Sigmoid colon (tissue), 4 donors: Measurements from ENCODE around the gene FBXL5.
A peak's percentile ranks its signal among the peaks of the same experiment; 100 is the strongest.

Experiments
- CTCF ChIP-seq, 4 experiments: fragments of 450-650 bp in 3 of 4; fragments of 200-600 bp in 1 of 4; IDR thresholded peaks; one replicate each; pipeline ENCODE4 v1.5.1; 2016 to 2019; ENCODE audit warnings: antibody characterized with exemption in 4 of 4, mild to moderate bottlenecking in 3 of 4, moderate library complexity in 2 of 4
- EP300 ChIP-seq, 4 donors: sonication (generic); formaldehyde crosslinking; IDR thresholded peaks; one replicate each; pipeline ENCODE4 v1.6.1; 2017; ENCODE audit warnings: antibody characterized with exemption in 4 of 4
- POLR2A ChIP-seq, 2 donors: fragments of 450-650 bp; IDR thresholded peaks; one replicate each; pipeline ENCODE4 v1.6.1; 2016; ENCODE audit warnings: antibody characterized with exemption in 2 of 2, mild to moderate bottlenecking in 2 of 2, moderate library complexity in 2 of 2
- POLR2AphosphoS5 ChIP-seq, 4 donors: sonication (generic); formaldehyde crosslinking; IDR thresholded peaks; one replicate each; pipeline ENCODE4 v1.6.1; 2017; ENCODE audit warnings: antibody characterized with exemption in 4 of 4

- TF ChIP-seq POLR2A (IDR thresholded peaks at IDR 0.05) (peak; percentile 40 to 53), CTCF (IDR thresholded peaks at IDR 0.05) (no peak), POLR2AphosphoS5 (IDR thresholded peaks at IDR 0.05) (peak; percentile 94 to 98 (median 96)), EP300 (IDR thresholded peaks at IDR 0.05) (no peak)
Observed at GRCh38 chr4:15655223-15656037, at the start of gene FBXL5.
